ENCODE results near the gene GASK1A. TPM values are rescaled to one million over a fixed set of nuclear protein-coding genes. Genes with fewer than 3 reads are reported as not detected.

GASK1A gene
- total and polyA plus RNA-seq, 2 of the 8 experiments (the other 6 are each of a cell fraction or from before 2014, with no cell fraction given): 4.7 to 7.9 TPM

GRCh38 chr3:43012174-43012573, 33.1 kb downstream of the GASK1A start:
- H3K9me3 ChIP-seq (ENCODE audit: insufficient read depth in 2 of 2, low read depth in 1 of 2, low read length in 1 of 2): peaks cover 6 to 15% of the 10 kb centered on the region in 2 experiments; a peak in 2 of 4 replicates
- H2BK12ac ChIP-seq (ENCODE audit: low read depth, low read length): no peak overlapping the region
- no peak overlapping the region for H2AK5ac ChIP-seq (ENCODE audit: low read depth, low read length)
- ChIA-PET CTCF (ENCODE audit: partially characterized antibody) (interaction anchor here (1.1 kb wide), 1 partner anchor 51 kb away, joined by 5 read pairs; no protein-coding TSS in a partner anchor), POLR2A (ENCODE audit: partially characterized antibody) (no interaction called here)
- no peak overlapping the region for H3K4me2 ChIP-seq (ENCODE audit: insufficient read depth in 1 of 2, low read depth in 2 of 2, low read length in 2 of 2)
- H3K4me1 ChIP-seq (replicated peaks in 1 of 4; ENCODE audit: control insufficient read depth in 3 of 4, insufficient read depth in 4 of 4, low read length in 3 of 4): no peaks in the 10 kb centered on the region; a peak in 1 of 7 replicates
- no peaks in the 10 kb centered on the region for H3K79me2 ChIP-seq (ENCODE audit: control insufficient read depth in 1 of 2, insufficient read depth in 2 of 2, low read length in 2 of 2)
- H3K18ac ChIP-seq (ENCODE audit: extremely low read depth, low read length): no peak overlapping the region
- H4K20me1 ChIP-seq (replicated peaks in 1 of 2; ENCODE audit: control insufficient read depth in 1 of 2, insufficient read depth in 2 of 2, low read length in 2 of 2): peaks cover 0 to 2% of the 10 kb centered on the region in 2 experiments
- no peak overlapping the region for H4K5ac ChIP-seq (ENCODE audit: insufficient read length, low read depth, low read length)
- H3K4me3 ChIP-seq (ENCODE audit: extremely low read depth in 1 of 4, insufficient read depth in 2 of 4, low read depth in 3 of 4, low read length in 4 of 4): no peak overlapping the region
- H3K23me2 ChIP-seq (ENCODE audit: low read depth, low read length): 0 out of 2 replicates have a peak, but pooled peaks cover 2% of the 10 kb centered on the region
- H3K23ac ChIP-seq (ENCODE audit: insufficient read length): no peak overlapping the region
- DNase-seq (ENCODE audit: low read depth in 1 of 2, low spot score in 2 of 2): no peak
- peaks cover 6% of the 10 kb centered on the region; the same call in 1 of the 2 replicates for H3K79me1 ChIP-seq (ENCODE audit: low read depth, low read length)
- no peak overlapping the region for H3K9ac ChIP-seq (replicated peaks in 1 of 4; ENCODE audit: extremely low read depth in 1 of 4, low read depth in 3 of 4, low read length in 3 of 4)
- H2BK20ac ChIP-seq (ENCODE audit: low read length): no peak overlapping the region
- no peaks in the 10 kb centered on the region; a peak in 1 of 8 replicates for H3K36me3 ChIP-seq (ENCODE audit: control insufficient read depth in 2 of 4, insufficient read depth in 4 of 4, low read length in 3 of 4)
- FAIRE-seq: no peak
- H4K91ac ChIP-seq (replicated peaks; ENCODE audit: insufficient read length, low read length): no peak overlapping the region
- H2BK5ac ChIP-seq (ENCODE audit: low read depth, low read length): no peak overlapping the region
- H2AFZ ChIP-seq (ENCODE audit: low read length): no peak overlapping the region
- no peak overlapping the region for H2BK120ac ChIP-seq (replicated peaks; ENCODE audit: low read depth, low read length)
- no peaks in the 10 kb centered on the region for H3K27me3 ChIP-seq (replicated peaks in 1 of 4; ENCODE audit: control insufficient read depth in 3 of 4, extremely low read depth in 1 of 4, insufficient read depth in 3 of 4, low read length in 3 of 4)
- TF ChIP-seq BRCA1 (IDR thresholded peaks at IDR 0.05; ENCODE audit: low read depth, low read length) (no peak), EP300 (IDR thresholded peaks at IDR 0.05; ENCODE audit: borderline replicate concordance in 1 of 2, low read depth in 2 of 2, low read length in 2 of 2) (no peak), PHF8 (conservative IDR thresholded peaks at IDR 0.05; ENCODE audit: low read depth, low read length) (no peak), POLR2AphosphoS5 (IDR thresholded peaks at IDR 0.05; ENCODE audit: low read depth, low read length) (no peak), CHD2 (IDR thresholded peaks at IDR 0.05; ENCODE audit: low read length) (no peak), HDAC6 (IDR thresholded peaks at IDR 0.05; ENCODE audit: low read depth, low read length) (no peak), CEBPB (IDR thresholded peaks at IDR 0.05; ENCODE audit: low read depth, low read length) (no peak), SIN3A (conservative IDR thresholded peaks at IDR 0.05 in 1 of 2, IDR thresholded peaks at IDR 0.05 in 1 of 2; ENCODE audit: low read depth in 1 of 2, low read length in 2 of 2) (no peak), CBX8 (IDR thresholded peaks at IDR 0.05; ENCODE audit: borderline replicate concordance, low read depth, low read length) (no peak), EGR1 (IDR thresholded peaks at IDR 0.05; ENCODE audit: borderline replicate concordance, low read depth, low read length) (no peak), HDAC2 (IDR thresholded peaks at IDR 0.05; ENCODE audit: borderline replicate concordance in 1 of 2, low read depth in 2 of 2, low read length in 2 of 2) (no peak), RXRA (IDR thresholded peaks at IDR 0.05; ENCODE audit: insufficient read depth, low read depth, low read length) (no peak), SP1 (IDR thresholded peaks at IDR 0.05; ENCODE audit: low read depth, low read length) (no peak), RNF2 (IDR thresholded peaks at IDR 0.05; ENCODE audit: borderline replicate concordance, low read depth, low read length, missing control alignments, poor library complexity, severe bottlenecking) (no peak), SUZ12 (IDR thresholded peaks at IDR 0.05; ENCODE audit: low read length) (no peak)
- H3K4ac ChIP-seq (replicated peaks; ENCODE audit: insufficient read length, low read depth, low read length): no peak overlapping the region
- H2BK15ac ChIP-seq (ENCODE audit: low read length): no peak overlapping the region
- H3K56ac ChIP-seq (replicated peaks; ENCODE audit: insufficient read length, low read depth, low read length): no peak overlapping the region
- no peak overlapping the region; the same call in 1 of the 2 replicates for H4K8ac ChIP-seq (ENCODE audit: extremely low read depth, insufficient read depth, low read length)
- no peak overlapping the region for H3K14ac ChIP-seq (ENCODE audit: insufficient read length)
- no peak overlapping the region for H3K27ac ChIP-seq (ENCODE audit: low read depth, low read length)
